K562 (cell line): ENCODE measurements around the gene PACC1. TPM values are rescaled to one million over a fixed set of nuclear protein-coding genes. Genes with fewer than 3 reads are reported as not detected.

Experiments used
- ATAC-seq: fragments of 200-7000 bp; cut with Tn5 transposase; 3 replicates; pipeline ENCODE4 v1.9.1; 2020; ENCODE audit warnings: moderate library complexity
- BruUV-seq: library from RNA; stranded (reverse); fragments of 400-500 nt; replicated peaks from 2 replicates; lab custom pipeline; 2021; lab: Mats Ljungman, UMichigan
- CTCF ChIA-PET: fragments of 300-600 bp; formaldehyde crosslinking; extraction: SDS; loops from one replicate; lab custom pipeline; 2021; ENCODE audit warnings: low intra/inter-chr PET ratio; lab: Yijun Ruan, JAX
- POLR2A ChIA-PET: fragments of 300-600, 350-650 bp; sonication (Branson Sonifier 250); formaldehyde crosslinking; extraction: SDS; loops from one replicate; lab custom pipeline; 2021; ENCODE audit warnings: antibody characterized with exemption, inconsistent platforms; lab: Yijun Ruan, JAX
- DNase-seq, 4 experiments: peaks; one replicate each; pipeline versions ENCODE4 v3.0.0 to v3.0.0-alpha.2; 2011 to 2018; ENCODE audit warnings: low spot score in 3 of 4, mixed read lengths in 3 of 4; ENCODE audit errors: extremely low read depth in 1 of 4
- FAIRE-seq: peaks from 2 replicates; lab custom pipeline; 2011; peaks lifted over from hg19 to GRCh38; lab: Jason Lieb, UNC
- H2AFZ ChIP-seq: 2 replicates; pipeline ENCODE4 v1.6.0; 2011; ENCODE audit warnings: low read depth, low read length, control low read depth, inconsistent platforms
- H3K27ac ChIP-seq: fragments of 200-600 bp; 3 replicates; pipeline ENCODE4 v1.8.0; 2011; ENCODE audit warnings: low read depth, mild to moderate bottlenecking, control low read depth, inconsistent platforms, low read length, moderate library complexity, mixed read lengths; ENCODE audit errors: extremely low read depth
- H3K27me3 ChIP-seq, 2 experiments: fragments of 300-600 bp in 1 of 2; 2 replicates in 1 of 2; 3 replicates in 1 of 2; pipeline versions ENCODE4 v1.6.0 to v1.8.0; 2011; ENCODE audit warnings: inconsistent platforms in 2 of 2, low read length in 2 of 2, mild to moderate bottlenecking in 1 of 2, mixed read lengths in 1 of 2, moderate library complexity in 1 of 2; ENCODE audit not compliant: control insufficient read depth in 2 of 2, insufficient read depth in 2 of 2
- H3K36me3 ChIP-seq: fragments of 300-600 bp; 3 replicates; pipeline ENCODE4 v1.8.0; 2011; ENCODE audit warnings: mild to moderate bottlenecking, low read length, inconsistent platforms; ENCODE audit not compliant: control insufficient read depth, insufficient read depth
- H3K4me1 ChIP-seq, 2 experiments: fragments of 200-600 bp in 1 of 2; replicated peaks in 1 of 2; 2 replicates in 1 of 2; 3 replicates in 1 of 2; pipeline versions ENCODE4 v1.5.1 to v1.8.0; 2011; ENCODE audit warnings: inconsistent platforms in 2 of 2, low read length in 2 of 2, mild to moderate bottlenecking in 1 of 2, mixed read lengths in 1 of 2, moderate library complexity in 1 of 2; ENCODE audit not compliant: control insufficient read depth in 2 of 2, insufficient read depth in 2 of 2
- H3K4me2 ChIP-seq: 2 replicates; pipeline ENCODE4 v1.6.1; 2011; ENCODE audit warnings: low read length, control low read depth, inconsistent platforms, mixed read lengths; ENCODE audit not compliant: insufficient read depth
- H3K4me3 ChIP-seq: fragments of 200-600 bp; sonication (generic), shearing (Covaris generic); 2 replicates; pipeline ENCODE4 v1.5.1; 2016; ENCODE audit warnings: control low read depth, inconsistent platforms
- H3K79me2 ChIP-seq: fragments of 200-600 bp; 3 replicates; pipeline ENCODE4 v1.8.0; 2011; ENCODE audit warnings: low read length, inconsistent platforms; ENCODE audit not compliant: control insufficient read depth, insufficient read depth
- H3K9ac ChIP-seq, 2 experiments: 2 replicates each; pipeline versions ENCODE4 v1.6.0 to v1.6.1; 2011; ENCODE audit warnings: low read depth in 2 of 2, low read length in 2 of 2, control low read depth in 1 of 2, inconsistent platforms in 1 of 2, mild to moderate bottlenecking in 1 of 2, mixed read lengths in 1 of 2; ENCODE audit not compliant: insufficient read depth in 1 of 2
- H3K9me1 ChIP-seq: one replicate; pipeline ENCODE4 v1.6.0; 2011; ENCODE audit warnings: inconsistent platforms, mild to moderate bottlenecking, low read length, moderate library complexity; ENCODE audit not compliant: control insufficient read depth, insufficient read depth
- H3K9me3 ChIP-seq: replicated peaks from 2 replicates; pipeline ENCODE4 v1.5.1; 2011; ENCODE audit warnings: low read depth, low read length, inconsistent platforms; ENCODE audit not compliant: control insufficient read depth, insufficient read depth
- H4K20me1 ChIP-seq: replicated peaks from 2 replicates; pipeline ENCODE4 v1.6.1; 2011; ENCODE audit warnings: low read length, inconsistent platforms, mixed read lengths; ENCODE audit not compliant: control insufficient read depth, insufficient read depth
- GTF3C2 ChIP-seq: IDR thresholded peaks from 3 replicates; pipeline ENCODE4 v1.6.1; 2011; ENCODE audit warnings: borderline replicate concordance, mild to moderate bottlenecking, moderate library complexity; ENCODE audit not compliant: insufficient read length; ENCODE audit errors: extremely low read depth
- L3MBTL2 ChIP-seq: fragments of 450-650 bp; IDR thresholded peaks from 2 replicates; pipeline ENCODE4 v1.6.1; 2016; ENCODE audit warnings: mild to moderate bottlenecking, moderate library complexity
- MEF2A ChIP-seq: IDR thresholded peaks from 2 replicates; pipeline ENCODE4 v1.6.1; 2011; ENCODE audit warnings: low read depth, mild to moderate bottlenecking, low read length, moderate library complexity; ENCODE audit not compliant: control insufficient read depth
- NBN ChIP-seq: fragments of 450-650 bp; IDR thresholded peaks from 2 replicates; pipeline ENCODE4 v1.6.1; 2016; ENCODE audit warnings: low read depth, mild to moderate bottlenecking
- NR2C1 ChIP-seq, 2 experiments: fragments of 450-650 bp; IDR thresholded peaks; 2 replicates each; pipeline ENCODE4 v1.6.1; 2017; ENCODE audit warnings: mild to moderate bottlenecking in 2 of 2, antibody characterized with exemption in 1 of 2, inconsistent platforms in 1 of 2, missing compliant biosample characterization in 1 of 2, missing genetic modification characterization in 1 of 2
- RBM25 ChIP-seq: fragments of 200-400 bp; formaldehyde crosslinking; IDR thresholded peaks from 2 replicates; pipeline ENCODE4 v1.6.1; 2018; ENCODE audit warnings: low read length, low read depth, moderate library complexity; ENCODE audit not compliant: severe bottlenecking
- SMAD3 ChIP-seq: fragments of 450-650 bp; formaldehyde crosslinking; conservative IDR thresholded peaks from 2 replicates; pipeline ENCODE4 v1.4.0; 2020; ENCODE audit warnings: mild to moderate bottlenecking
- SMARCA5 ChIP-seq: fragments of 450-650 bp; IDR thresholded peaks from 2 replicates; pipeline ENCODE4 v1.6.1; 2016
- ZNF316 ChIP-seq: fragments of 450-650 bp; IDR thresholded peaks from 2 replicates; pipeline ENCODE4 v1.6.1; 2016
- ZNF717 ChIP-seq: fragments of 250-450 bp; sonication (Bioruptor Pico); IDR thresholded peaks from 2 replicates; pipeline ENCODE4 v1.5.0; 2021
- ZNF77 ChIP-seq: fragments of 250-450 bp; sonication (Bioruptor Pico); IDR thresholded peaks from 2 replicates; pipeline ENCODE4 v1.5.0; 2020
- WGBS: fragments of 100-300 bp; shearing (Covaris generic); methylation state at CpG from one replicate; pipeline ENCODE4 v1.1.6; 2016; ENCODE audit warnings: low coverage, mixed read lengths; ENCODE audit not compliant: insufficient coverage; ENCODE audit errors: missing lambda C conversion rate; 5-methylcytosine and 5-hydroxymethylcytosine counted together
- in situ Hi-C: fragments of 300-500 bp; cut with MboI; formaldehyde crosslinking; loops from 4 replicates; pipeline ENCODE4 v1.15.0; 2018; ENCODE audit warnings: inconsistent platforms, mixed read lengths
- intact Hi-C: fragments of 100-400 bp; cut with micrococcal nuclease; formaldehyde crosslinking; loops from 2 replicates; pipeline ENCODE4 v1.14.2; 2022
- polyA plus RNA-seq, 8 experiments: library from polyadenylated mRNA; depleted of rRNA in 4 of 8; stranded (reverse) in 5 of 8; unstranded in 3 of 8; fragments of >200 nt; fragmentation: Nextera tagmentation in 2 of 8; fragmentation: Illumina TruSeq in 1 of 8; extraction: Ambion mirVana in 2 of 8; extraction: Trizol in 1 of 8; gene quantifications; 2 replicates each; pipeline versions ENCODE4 v1.2.1 to v1.2.3, GENCODE V29; 2011 to 2014; ENCODE audit warnings: inconsistent platforms in 1 of 8, missing spikeins in 1 of 8
- total RNA-seq, 7 experiments: library from RNA; depleted of rRNA in 6 of 7; stranded (reverse); fragments of >200 nt in 6 of 7; fragmentation: Illumina TruSeq in 2 of 7; extraction: Trizol in 2 of 7; gene quantifications; 2 replicates each; pipeline versions ENCODE4 v1.2.1 to v1.2.3, GENCODE V29; 2011 to 2021; ENCODE audit warnings: low replicate concordance in 1 of 7
- TF ChIP-seq, protein P1 (sequence below), 2 experiments: fragments of 250-450 bp in 1 of 2; fragments of 450-650 bp in 1 of 2; sonication (Bioruptor Pico) in 1 of 2; IDR thresholded peaks; 2 replicates each; pipeline versions ENCODE4 v1.6.1 to v1.8.0; 2016 to 2021; ENCODE audit warnings: mild to moderate bottlenecking in 2 of 2, moderate library complexity in 2 of 2, missing compliant biosample characterization in 1 of 2, missing genetic modification characterization in 1 of 2

PACC1 gene
- total and polyA plus RNA-seq, 9 of the 15 experiments (the other 6 are each of a cell fraction or from before 2014, with no cell fraction given): 7.1 to 19.3 (median 14.9) TPM

GRCh38 chr1:212463565-212464285 is 49.0 kb upstream of the PACC1 start:
- ChIA-PET CTCF (no interaction called here), POLR2A (interaction anchor here (0.6 to 1.6 kb wide), 9 partner anchors 9 to 472 kb away, joined by 3 to 8 read pairs (median 3); partner anchors contain the start of gene ATF3)
- peaks cover 0 to 13% of the 10 kb centered on the region in 2 experiments; a peak in 3 of 5 replicates for H3K4me1 ChIP-seq
- TF ChIP-seq MEF2A (no peak), L3MBTL2 (no peak), ZNF717 (CRISPR knock-in tag) (no peak), ZNF316 (no peak), RBM25 (no peak), ZNF77 (CRISPR knock-in tag) (no peak), SMAD3 (CRISPR knock-in tag) (no peak), SMARCA5 (no peak), NR2C1 (IDR thresholded peaks at IDR 0.05) (no peak), NR2C1 (tag; IDR thresholded peaks at IDR 0.05) (no peak), GTF3C2 (no peak), NBN (no peak)
- TF ChIP-seq, protein P1, sequence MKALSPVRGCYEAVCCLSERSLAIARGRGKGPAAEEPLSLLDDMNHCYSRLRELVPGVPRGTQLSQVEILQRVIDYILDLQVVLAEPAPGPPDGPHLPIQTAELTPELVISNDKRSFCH (CRISPR knock-in tag; IDR thresholded peaks at IDR 0.05): no peak
- TF ChIP-seq, protein P1 (tag; IDR thresholded peaks at IDR 0.05): no peak
- H3K27me3 ChIP-seq: peaks cover 10 to 41% of the 10 kb centered on the region in 2 experiments; a peak in 3 of 5 replicates
- H3K27ac ChIP-seq: no peak overlapping the region
- intact Hi-C loops: no loop called here
- H4K20me1 ChIP-seq: no peaks in the 10 kb centered on the region
- H3K9ac ChIP-seq: no peak overlapping the region
- no peak overlapping the region for H2AFZ ChIP-seq
- no peak overlapping the region for H3K4me2 ChIP-seq
- 18% methylated on average over 7 of the region's 7 CpGs for WGBS
- H3K36me3 ChIP-seq: no peaks in the 10 kb centered on the region
- peaks cover 2% of the 10 kb centered on the region for H3K9me1 ChIP-seq
- ATAC-seq: peak; percentile 4; the same call in 1 of the 3 replicates
- no peaks in the 10 kb centered on the region for H3K9me3 ChIP-seq
- H3K4me3 ChIP-seq: no peak overlapping the region
- BruUV-seq: no TSS peak
- FAIRE-seq: no peak
- in situ Hi-C loops: loop anchor here (10.0 kb wide), 1 partner anchor 521 kb away; no protein-coding TSS in a partner anchor
- H3K79me2 ChIP-seq: no peaks in the 10 kb centered on the region
- no peak for DNase-seq
